GM13976 (cell line): ENCODE measurements around the gene MLPH.

Source experiments
- DNase-seq: peaks from one replicate; pipeline ENCODE4 v3.0.0; 2012; ENCODE audit warnings: low spot score
- in situ Hi-C: fragments of 300-500 bp; cut with MboI; formaldehyde crosslinking; loops from one replicate; pipeline ENCODE4 v1.12.0; 2022; ENCODE audit warnings: low sequenced_read_pairs, mixed read lengths, inconsistent platforms; ENCODE audit not compliant: unreplicated experiment
- TF ChIP-seq, protein P1 (sequence below): IDR thresholded peaks from 2 replicates; pipeline ENCODE4 v1.5.1; 2012; ENCODE audit warnings: borderline replicate concordance, mild to moderate bottlenecking; ENCODE audit not compliant: insufficient read depth; ENCODE audit errors: extremely low read depth, missing control alignments, control extremely low read depth

Gene MLPH

DNA sequence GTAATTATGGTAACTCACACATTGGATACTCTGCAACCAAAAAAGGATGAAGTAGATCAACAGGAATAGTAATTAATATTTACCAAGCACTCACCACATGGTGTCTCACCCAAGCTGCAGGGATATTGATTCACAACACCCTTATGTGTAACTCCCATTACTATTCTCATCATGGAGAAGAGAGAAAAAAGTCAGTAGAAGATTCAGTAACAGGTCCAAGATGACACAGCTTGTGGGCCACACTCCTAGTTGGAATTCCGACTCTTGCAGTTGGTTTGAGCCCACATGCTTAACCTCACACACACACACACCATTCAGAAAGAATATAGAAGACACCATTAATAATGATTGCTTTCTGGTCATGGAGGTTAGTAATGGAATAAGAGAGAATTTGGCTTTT lies 1.7 kb upstream of the MLPH start:
- TF ChIP-seq, protein P1, sequence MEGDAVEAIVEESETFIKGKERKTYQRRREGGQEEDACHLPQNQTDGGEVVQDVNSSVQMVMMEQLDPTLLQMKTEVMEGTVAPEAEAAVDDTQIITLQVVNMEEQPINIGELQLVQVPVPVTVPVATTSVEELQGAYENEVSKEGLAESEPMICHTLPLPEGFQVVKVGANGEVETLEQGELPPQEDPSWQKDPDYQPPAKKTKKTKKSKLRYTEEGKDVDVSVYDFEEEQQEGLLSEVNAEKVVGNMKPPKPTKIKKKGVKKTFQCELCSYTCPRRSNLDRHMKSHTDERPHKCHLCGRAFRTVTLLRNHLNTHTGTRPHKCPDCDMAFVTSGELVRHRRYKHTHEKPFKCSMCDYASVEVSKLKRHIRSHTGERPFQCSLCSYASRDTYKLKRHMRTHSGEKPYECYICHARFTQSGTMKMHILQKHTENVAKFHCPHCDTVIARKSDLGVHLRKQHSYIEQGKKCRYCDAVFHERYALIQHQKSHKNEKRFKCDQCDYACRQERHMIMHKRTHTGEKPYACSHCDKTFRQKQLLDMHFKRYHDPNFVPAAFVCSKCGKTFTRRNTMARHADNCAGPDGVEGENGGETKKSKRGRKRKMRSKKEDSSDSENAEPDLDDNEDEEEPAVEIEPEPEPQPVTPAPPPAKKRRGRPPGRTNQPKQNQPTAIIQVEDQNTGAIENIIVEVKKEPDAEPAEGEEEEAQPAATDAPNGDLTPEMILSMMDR = no peak
- in situ Hi-C loops = no loop called here
- DNase-seq = no peak

DNA sequence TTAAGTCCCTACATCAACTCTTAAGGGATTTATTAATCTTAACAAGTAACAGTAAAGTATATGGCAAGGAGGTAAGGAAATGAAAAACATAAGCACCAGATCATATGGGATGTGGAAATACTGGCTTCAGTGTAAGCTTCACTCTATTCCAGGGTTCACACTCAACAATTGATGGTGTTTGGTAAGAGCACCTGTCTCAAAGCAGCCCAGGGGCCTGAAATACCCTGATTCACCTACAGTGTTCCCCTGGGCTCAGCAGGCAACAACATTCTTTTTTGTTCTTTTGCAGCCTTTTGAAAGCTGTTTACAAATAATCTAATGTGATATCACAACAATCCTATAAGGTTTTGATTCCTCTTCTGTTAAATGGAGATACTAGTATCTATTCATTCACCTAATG lies 1.2 kb upstream of the MLPH start:
- in situ Hi-C loops = no loop called here
- no peak for DNase-seq
- TF ChIP-seq, protein P1 = no peak

DNA sequence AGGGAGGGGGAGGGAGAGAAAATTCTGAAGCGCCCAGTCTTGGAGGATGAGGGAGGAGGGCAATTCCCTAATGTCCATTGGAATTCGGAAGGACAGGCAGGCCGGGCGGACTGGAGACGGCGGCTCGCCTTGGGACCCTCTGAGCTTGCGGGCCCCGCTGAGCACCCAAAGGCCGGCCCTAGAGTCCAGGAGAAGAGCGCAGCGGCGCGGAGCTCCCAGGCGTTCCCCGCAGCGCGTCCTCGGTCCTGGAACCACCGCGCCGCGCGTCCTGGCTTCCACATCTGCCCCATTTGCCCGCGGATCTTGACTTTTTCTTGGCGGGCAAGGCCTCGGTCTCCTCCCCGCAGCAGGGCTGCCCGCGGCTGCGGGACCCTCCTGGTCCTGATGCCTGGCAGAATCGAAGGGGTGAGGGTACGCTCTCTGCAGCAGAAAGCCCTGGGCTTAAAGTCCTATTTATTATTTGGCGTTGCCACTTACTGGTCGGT lies 675 bp upstream of the MLPH start:
- DNase-seq = no peak
- TF ChIP-seq, protein P1 = no peak
- in situ Hi-C loops = no loop called here

DNA sequence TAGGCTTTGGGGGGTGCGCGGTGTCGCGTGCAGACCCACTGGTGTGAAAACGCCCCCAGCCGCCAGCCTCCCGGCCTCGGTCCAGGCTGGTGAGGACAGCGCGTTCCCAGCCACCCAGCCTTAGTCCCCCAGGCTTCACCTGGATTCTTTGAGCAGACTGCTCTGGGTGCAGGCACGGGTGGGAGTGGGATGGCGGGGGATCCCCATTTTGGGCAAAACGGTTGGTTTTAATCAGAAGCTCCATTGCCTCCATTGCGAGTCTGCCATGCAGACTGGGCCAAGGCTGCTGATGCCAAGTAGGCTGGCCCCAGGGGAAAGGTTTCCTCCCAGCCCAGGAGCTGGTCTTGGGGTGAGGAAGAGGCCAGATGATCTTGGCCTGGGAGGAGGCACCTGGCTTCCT lies 445 bp downstream of the MLPH start:
- TF ChIP-seq, protein P1 = no peak
- in situ Hi-C loops = no loop called here
- DNase-seq = no peak

DNA sequence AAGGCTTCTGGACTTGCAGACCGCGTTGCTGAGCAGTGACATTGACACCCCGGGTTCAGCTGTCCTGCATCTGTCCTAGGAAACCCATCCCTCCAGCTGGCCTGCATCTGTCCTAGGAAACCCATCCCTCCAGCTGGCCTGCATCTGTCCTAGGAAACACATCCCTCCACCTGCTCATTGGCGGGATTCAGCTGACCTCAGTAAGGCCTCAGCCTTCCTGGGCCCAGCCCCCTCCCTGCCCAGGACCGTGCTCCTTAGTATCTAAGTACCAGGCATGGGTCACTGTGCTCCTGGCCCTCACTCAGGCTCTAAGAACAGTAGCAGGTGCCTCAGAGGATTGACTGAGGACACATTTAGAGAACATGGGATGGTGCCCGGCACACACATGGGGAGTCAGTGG lies 1.2 kb downstream of the MLPH start:
- TF ChIP-seq, protein P1 = no peak
- in situ Hi-C loops = no loop called here
- DNase-seq = no peak

DNA sequence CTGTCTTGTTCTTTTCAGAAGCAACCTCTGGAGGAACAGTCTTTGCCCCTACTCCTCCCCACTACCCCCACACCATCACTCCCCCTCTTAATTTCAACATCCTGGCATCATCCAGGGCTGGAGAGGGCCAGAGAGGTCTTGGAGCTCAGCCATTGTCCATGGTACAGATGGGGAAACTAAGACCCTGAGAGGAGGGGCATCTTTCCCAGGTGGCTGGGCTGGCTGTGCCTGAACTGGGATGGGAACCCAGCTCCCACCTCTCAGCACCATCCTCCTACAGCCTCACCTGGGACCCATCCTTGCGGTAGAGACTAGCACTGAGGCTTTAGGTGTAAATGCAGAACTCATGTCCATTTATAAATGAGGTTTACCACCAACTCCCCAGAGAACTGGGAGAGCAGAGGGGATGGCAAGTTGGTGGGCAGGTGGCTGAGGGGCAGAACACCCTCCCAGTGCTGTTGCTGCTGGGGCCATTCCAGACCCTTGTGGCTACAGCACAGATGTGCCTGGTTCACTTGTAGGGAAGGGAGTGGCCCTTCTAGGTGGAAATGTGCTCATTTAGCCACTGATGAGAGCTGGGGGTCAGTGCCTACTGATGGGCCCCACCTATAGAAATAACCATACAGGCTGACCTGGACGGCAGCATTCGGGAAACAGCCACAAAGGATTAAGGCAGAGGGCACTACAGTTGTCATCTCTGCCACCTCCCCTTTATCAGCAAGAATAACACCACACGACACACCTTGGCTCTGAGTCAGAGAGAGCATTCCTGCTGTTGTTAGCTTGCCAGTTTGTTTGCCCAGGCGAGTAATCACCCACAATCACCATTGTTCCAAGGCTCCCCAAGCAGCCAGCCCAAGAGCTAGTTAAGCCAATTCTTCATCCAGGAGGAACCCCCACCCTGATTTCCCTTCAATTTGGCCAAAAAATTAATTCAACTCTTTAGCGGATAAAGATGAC lies 2.1 kb downstream of the MLPH start:
- TF ChIP-seq, protein P1 = no peak
- no peak for DNase-seq
- in situ Hi-C loops = no loop called here
